HG03103 (cell line): ENCODE data around the gene WDR54.

ENCODE experiments used
- ATAC-seq: cut with Tn5 transposase; IDR thresholded peaks from one replicate; pipeline ENCODE4 v1.9.1; 2021; ENCODE audit warnings: low read depth; ENCODE audit not compliant: unreplicated experiment

Gene WDR54

DNA sequence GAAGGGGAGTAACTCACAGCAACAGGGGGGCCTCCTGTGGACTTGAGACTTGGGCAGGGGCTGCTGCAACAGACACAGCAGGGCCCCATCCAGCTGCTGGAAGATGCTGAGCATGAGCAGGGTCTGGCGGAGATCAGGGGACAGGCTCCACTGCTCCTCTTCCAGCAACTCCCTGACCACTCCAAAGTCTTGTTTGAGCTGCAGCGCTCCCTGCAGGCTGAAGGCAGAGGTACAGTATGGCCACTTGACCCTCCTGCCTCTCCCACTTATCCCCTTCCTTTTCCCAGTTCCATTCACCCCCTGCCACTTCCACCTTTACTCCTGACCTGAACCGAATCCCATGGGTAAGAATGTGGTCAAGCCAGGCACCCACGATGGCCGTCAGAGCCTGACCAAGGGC lies 53.4 kb downstream of the WDR54 start:
- no peak for ATAC-seq
